ENCODE data around the gene LDLRAD3. TPM values are rescaled to one million over a fixed set of nuclear protein-coding genes. Genes with fewer than 3 reads are reported as not detected.
A peak's percentile ranks its signal among the peaks of the same experiment; 100 is the strongest.

The LDLRAD3 gene
- total and polyA plus RNA-seq, 2 experiments from 2014 or later: 6.2 to 9.5 TPM

DNA sequence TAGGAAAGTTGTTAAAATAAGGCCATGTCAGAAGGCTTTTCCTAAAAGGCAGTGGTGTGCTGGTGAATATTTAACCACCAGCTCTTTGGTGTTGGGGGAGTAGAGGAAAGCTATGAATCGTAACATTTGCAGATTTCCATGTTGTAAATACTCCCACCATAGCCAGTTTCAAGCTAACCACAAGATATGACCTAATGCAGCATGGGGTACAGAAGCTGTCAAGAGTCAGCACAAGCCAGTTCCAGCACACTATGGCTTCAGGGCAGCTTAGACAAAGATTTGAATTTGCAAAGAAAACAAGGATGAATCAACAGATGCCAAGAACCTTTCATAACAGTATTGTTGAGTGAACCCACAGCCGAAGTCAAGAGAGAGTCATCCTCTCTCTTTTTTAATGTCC lies 305.4 kb downstream of the LDLRAD3 start:
- Histone ChIP-seq H3K27ac (no peak overlapping the region), H3K36me3 (no peaks in the 10 kb centered on the region), H3K4me1 (ENCODE audit: low read depth) (no peaks in the 10 kb centered on the region), H3K27me3 (no peaks in the 10 kb centered on the region), H3K4me3 (no peak overlapping the region), H3K9me3 (ENCODE audit: low read depth) (no peaks in the 10 kb centered on the region)
- peak in 1 of 2 donors; percentile 91 for DNase-seq (ENCODE audit: low read depth in 1 of 2, low spot score in 1 of 2)
- TF ChIP-seq, protein P1, sequence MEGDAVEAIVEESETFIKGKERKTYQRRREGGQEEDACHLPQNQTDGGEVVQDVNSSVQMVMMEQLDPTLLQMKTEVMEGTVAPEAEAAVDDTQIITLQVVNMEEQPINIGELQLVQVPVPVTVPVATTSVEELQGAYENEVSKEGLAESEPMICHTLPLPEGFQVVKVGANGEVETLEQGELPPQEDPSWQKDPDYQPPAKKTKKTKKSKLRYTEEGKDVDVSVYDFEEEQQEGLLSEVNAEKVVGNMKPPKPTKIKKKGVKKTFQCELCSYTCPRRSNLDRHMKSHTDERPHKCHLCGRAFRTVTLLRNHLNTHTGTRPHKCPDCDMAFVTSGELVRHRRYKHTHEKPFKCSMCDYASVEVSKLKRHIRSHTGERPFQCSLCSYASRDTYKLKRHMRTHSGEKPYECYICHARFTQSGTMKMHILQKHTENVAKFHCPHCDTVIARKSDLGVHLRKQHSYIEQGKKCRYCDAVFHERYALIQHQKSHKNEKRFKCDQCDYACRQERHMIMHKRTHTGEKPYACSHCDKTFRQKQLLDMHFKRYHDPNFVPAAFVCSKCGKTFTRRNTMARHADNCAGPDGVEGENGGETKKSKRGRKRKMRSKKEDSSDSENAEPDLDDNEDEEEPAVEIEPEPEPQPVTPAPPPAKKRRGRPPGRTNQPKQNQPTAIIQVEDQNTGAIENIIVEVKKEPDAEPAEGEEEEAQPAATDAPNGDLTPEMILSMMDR (IDR thresholded peaks at IDR 0.05; ENCODE audit: low read depth, low read length): no peak

DNA sequence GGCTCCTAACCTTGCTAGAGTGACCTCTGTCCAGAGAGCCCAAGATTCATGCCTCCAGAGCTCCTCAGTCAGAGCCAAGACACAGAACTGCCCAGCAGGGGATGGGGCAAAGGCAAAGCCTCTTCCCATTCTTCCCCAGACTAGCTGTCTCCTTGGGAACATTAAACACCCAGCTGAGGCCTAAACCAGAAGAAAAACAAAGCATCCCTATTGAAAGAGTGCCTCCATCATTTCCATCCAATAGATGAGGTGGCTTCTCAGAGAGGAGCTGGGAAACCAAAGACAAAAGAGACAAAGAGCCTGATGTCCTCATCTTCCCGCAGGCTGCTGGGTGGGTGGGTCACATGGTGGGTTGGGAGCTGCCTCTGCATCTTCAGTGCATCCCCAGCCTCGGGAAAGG lies 308.0 kb downstream of the LDLRAD3 start:
- Histone ChIP-seq H3K27ac (no peak overlapping the region), H3K4me3 (no peak overlapping the region), H3K27me3 (no peaks in the 10 kb centered on the region), H3K9me3 (ENCODE audit: low read depth) (no peaks in the 10 kb centered on the region), H3K36me3 (no peaks in the 10 kb centered on the region), H3K4me1 (ENCODE audit: low read depth) (no peaks in the 10 kb centered on the region)
- TF ChIP-seq, protein P1 (IDR thresholded peaks at IDR 0.05; ENCODE audit: low read depth, low read length): no peak
- no peak for DNase-seq (ENCODE audit: low read depth in 1 of 2, low spot score in 1 of 2)

DNA sequence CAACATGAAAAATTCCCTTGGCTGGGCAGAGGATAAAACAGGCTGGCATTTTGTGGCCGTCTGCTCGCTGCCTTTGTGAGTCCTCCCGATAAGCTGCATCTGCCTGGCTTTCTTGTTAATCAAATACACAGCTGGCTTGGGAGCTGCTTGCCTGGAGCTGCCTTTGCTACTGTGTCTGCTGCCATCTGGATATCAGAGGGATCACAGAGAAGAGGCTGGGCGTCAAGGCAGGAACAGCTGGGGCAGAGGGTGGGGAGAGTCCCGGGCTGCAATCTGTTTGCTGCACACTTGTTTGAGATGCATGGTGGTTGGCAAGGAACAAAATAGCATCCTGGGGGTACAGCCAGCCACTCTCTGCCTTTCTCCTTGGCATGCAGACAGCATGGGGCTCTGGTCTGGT lies 309.4 kb downstream of the LDLRAD3 start:
- Histone ChIP-seq H3K27me3 (no peaks in the 10 kb centered on the region), H3K27ac (no peak overlapping the region), H3K4me1 (ENCODE audit: low read depth) (no peaks in the 10 kb centered on the region), H3K36me3 (no peaks in the 10 kb centered on the region), H3K9me3 (ENCODE audit: low read depth) (no peaks in the 10 kb centered on the region), H3K4me3 (no peak overlapping the region)
- TF ChIP-seq, protein P1 (IDR thresholded peaks at IDR 0.05; ENCODE audit: low read depth, low read length): no peak
- no peak for DNase-seq (ENCODE audit: low read depth in 1 of 2, low spot score in 1 of 2)

DNA sequence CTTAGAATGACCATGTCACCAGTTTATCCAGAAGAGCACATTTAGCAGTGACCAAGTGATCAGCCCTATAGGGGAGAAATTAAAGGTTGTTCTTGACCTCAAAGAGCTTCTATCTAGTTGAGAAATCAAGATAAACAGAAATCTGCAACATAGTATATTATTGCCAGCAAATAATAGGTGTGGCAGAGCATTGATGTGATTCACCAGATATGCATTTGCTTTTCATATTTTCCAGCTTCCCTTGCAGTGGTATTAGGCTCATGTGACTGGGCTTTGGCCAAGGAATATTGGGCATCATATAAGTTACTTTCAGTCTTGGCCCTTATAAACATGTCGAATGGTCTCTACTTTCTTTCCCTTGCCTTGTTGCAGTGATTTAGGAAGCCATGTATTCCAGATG lies 310.9 kb downstream of the LDLRAD3 start:
- TF ChIP-seq, protein P1 (IDR thresholded peaks at IDR 0.05; ENCODE audit: low read depth, low read length): no peak
- H3K4me1 ChIP-seq (ENCODE audit: low read depth): no peaks in the 10 kb centered on the region
- H3K27ac ChIP-seq: no peak overlapping the region
- H3K9me3 ChIP-seq (ENCODE audit: low read depth): no peaks in the 10 kb centered on the region
- no peak for DNase-seq (ENCODE audit: low read depth in 1 of 2, low spot score in 1 of 2)
- H3K4me3 ChIP-seq: no peak overlapping the region
- H3K36me3 ChIP-seq: no peaks in the 10 kb centered on the region
- H3K27me3 ChIP-seq: peaks cover 3% of the 10 kb centered on the region

DNA sequence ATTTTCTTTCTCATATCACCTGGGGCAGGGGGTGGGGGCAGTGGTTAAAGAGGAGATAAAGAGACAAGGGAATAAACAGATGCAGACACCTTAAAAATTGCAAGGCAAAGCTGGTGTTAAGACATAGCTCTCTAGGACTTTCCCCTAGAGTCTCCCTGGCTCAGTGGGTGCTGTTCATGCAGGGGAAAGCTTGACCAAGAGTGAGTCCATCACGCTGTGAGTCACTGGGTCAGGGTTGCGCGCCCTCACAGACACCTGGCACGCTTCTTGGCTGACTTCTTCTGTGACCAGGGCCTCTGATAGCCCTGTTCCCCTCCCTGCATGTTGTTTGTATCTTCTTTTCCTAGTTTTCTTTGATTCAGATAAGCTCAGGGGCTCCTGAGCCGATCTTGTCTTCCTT lies 313.5 kb downstream of the LDLRAD3 start:
- H3K4me1 ChIP-seq (ENCODE audit: low read depth): no peaks in the 10 kb centered on the region
- no peaks in the 10 kb centered on the region for H3K9me3 ChIP-seq (ENCODE audit: low read depth)
- no peaks in the 10 kb centered on the region for H3K36me3 ChIP-seq
- H3K27ac ChIP-seq: no peak overlapping the region
- peak in 1 of 2 donors; percentile 34 for DNase-seq (ENCODE audit: low read depth in 1 of 2, low spot score in 1 of 2)
- H3K27me3 ChIP-seq: peaks cover 3% of the 10 kb centered on the region
- TF ChIP-seq, protein P1 (IDR thresholded peaks at IDR 0.05; ENCODE audit: low read depth, low read length): no peak
- no peak overlapping the region for H3K4me3 ChIP-seq
